ENCODE measurements around the gene ITFG1.
"Not testable (repeated sequence)": the region's sequence is repeated elsewhere in the genome, so short reads cannot be mapped to it uniquely, and the experiment has no call there.

The ITFG1 gene

DNA sequence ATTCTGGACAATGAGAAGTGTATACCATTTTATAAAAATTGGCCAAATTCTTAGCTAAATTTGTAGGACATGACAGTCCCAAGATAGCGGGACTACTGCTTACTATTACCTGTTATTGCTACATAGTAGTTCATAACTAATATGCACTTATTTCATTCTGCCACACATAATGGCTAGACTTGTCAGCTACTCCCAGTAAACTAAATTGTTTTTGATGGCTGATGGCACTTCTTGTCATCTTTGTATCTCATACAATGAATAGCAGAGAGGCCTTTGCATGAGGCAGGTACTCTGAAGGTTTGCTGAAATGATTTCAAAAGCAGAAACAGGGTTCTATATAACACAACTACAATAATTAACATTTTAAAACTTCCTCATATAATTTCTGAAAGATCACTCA is 44.0 kb downstream of the ITFG1 start:
- DNase-seq (ENCODE audit: low spot score) = no peak

DNA sequence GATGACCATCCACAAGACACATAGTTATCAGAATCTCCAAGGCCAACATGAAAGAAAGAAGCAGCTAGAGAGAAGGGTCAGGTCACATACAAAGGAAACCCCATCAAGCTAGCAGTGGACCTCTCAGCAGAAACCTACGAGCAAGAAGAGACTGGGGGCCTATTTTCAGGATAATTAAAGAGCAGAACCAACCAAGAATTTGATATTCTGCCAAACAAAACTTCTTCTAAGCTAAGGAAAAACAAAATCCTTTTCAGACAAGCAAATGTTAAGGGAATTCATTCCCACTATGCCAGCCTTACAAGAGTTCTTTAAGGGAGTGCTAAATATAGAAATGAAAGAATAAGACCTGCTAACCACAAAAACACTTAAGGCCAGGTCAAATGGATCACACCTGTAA is 47.8 kb downstream of the ITFG1 start:
- no peak for DNase-seq (ENCODE audit: low spot score)

DNA sequence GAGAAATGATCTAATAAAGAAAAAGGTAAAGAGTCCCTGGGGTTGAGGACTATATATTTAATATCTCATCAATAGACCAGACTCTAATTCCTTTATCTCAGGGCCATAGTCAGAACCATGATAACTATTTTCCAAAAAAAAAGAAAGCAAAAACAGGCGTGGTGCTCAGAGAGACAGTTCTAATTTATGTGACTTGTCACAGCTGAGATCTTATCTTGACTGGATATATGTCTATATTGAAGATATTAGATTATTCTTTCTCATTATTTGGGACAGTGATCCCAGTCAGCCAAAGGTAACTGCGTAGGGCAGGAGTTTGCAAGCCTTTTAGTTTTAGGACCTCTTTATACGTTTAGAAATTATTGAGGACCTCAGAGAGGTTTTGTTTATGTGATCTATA is 52.4 kb downstream of the ITFG1 start:
- no peak for DNase-seq (ENCODE audit: low spot score)

DNA sequence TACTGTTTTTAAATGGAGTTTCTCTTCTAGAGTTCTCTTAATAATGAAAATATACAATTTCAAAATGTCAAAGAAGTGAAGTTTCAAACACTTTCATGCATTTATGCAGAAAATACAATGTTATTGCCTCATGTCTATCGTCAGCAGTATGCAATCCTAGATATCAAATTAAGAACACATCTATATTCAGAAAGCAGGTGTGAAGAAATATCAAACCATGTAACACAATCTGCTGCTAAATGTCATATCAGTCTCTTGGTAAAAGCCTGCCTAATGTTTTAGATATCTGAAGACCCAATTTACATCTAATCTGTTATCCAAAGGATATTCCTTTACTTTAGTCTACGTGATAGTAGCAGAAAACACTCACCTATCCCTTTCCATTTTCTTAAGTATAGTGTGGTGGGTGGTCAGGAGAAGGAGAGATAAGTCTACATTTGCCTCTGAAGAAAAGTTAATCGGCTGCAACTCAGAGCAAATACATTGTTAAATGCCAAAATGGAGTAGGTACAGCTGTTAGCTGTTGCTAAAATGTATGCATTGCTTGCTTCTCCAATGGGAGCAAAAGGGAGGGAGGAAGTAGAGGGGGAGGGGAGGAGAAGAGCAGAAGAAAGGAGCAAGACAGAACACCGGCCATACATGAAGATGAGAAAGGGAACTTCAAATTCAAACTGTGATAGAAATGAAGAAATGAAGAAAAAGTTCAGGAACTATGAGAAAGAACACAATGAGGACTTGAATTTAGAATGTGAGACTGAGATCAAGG is 64.9 kb downstream of the ITFG1 start:
- DNase-seq (ENCODE audit: low spot score) = no peak

DNA sequence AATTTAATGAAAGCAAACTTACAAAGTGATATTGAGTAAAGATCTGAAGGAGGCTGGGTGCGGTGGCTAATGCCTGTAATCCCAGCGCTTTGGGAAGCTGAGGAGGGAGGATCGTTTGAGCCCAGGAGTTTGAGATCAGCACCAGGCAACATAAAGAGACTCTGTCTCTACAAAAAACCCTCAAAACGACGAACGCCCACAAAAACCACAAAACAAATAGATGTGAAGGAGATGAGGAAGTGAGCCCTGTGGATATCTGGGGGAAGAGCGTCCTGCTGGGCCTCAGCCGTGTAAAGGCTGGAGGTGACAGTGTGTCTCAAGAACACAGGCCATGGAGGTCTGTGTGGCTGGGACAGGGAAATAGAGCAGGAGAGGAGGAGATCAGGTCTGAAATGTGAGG is 68.8 kb downstream of the ITFG1 start:
- DNase-seq (ENCODE audit: low spot score) = no peak

DNA sequence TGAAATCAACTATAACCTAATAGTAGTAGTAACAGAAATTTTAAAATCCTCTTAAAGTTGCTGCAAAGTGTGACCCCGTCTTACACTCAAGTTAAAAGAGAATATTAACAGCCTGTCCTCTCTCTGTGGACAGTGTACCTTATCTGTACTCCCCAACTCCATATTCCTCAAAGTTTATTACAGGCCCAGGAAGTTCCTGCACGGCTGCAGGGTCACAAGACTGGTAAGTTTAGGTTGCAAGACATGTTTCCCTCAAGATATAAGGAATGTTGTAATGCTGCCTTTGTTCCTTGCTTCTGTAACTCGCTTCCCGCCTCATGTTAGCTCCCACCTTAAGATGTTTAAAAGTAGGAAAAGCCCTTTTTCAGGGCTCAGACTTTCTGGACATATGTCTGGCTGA is 72.2 kb downstream of the ITFG1 start:
- DNase-seq (ENCODE audit: low spot score) = no peak

DNA sequence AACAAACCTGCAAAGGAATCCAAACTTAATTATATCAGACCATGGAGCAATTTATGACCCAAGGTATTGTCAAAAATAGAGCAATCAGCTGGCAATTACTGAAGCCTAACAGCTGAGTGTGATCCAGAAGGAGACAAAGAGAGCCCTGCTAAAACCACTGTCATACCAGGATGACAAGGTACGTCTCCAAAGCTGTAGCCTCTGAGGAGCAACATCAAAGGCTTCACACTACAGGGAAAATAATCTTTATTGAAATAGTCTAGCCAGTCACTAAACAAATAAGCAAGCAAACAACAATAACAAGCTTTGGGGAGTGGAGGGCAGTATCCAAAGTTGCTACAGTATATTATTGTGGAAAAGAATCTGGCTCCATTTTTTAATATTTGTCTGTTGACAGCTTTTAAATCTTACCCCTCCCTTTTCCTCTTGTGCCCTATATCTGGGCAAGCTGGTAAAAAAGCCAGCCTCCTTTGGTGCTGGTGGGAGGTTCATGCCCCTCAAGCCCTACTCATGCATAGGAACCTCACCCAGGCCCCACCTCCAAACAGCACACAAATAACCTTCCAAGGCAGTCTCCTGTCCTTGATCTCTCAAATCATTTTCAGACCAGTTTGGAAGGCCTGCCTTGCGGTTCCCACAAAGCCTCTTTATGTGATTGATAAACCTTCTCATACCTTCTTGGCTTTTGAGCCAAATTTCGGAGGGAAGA is 73.7 kb downstream of the ITFG1 start:
- DNase-seq (ENCODE audit: low spot score) = no peak

DNA sequence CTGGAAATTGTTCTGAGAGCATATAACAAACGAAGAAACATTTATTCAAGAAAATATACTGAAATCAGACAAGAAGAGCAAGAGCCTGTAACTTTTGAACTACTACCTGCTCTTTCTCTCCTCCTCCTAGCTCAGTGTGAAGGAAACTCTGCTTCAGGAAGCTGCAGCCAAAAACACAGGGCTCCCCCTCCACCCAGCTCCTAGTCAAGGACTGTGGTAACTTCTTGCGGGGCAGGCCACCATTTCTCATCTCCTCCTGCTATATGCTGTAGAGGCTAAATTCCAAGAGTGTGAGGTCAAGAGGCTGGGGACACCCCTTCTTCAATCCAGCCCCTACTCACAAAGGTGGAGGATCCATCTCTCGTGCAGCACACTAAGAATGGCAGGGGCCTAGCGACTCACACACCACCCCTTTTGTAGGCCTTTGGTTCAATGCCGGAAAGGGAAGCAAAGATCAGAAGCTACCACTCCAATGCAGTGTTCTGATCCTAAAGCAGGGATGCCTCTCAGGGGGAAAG is 74.6 kb downstream of the ITFG1 start:
- no peak for DNase-seq (ENCODE audit: low spot score)

DNA sequence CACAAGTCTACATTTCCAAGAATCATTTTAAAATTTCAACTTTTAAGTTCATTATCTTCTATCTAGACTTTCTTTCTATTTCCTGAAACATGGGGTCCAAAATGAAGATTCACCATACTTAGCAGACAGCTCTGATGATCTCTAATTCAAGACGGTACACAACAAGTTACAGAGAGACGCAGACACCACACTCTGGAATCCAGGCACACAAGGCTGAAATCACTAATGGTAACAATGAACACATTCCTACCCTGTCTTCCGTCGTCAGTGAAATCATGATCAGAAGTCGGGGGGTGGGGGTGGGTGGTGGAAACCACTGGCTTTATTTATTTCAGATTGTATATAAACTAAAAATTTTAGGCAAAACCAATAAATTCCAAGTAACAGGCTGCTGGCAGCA is 78.5 kb downstream of the ITFG1 start:
- no peak for DNase-seq (ENCODE audit: low spot score)

DNA sequence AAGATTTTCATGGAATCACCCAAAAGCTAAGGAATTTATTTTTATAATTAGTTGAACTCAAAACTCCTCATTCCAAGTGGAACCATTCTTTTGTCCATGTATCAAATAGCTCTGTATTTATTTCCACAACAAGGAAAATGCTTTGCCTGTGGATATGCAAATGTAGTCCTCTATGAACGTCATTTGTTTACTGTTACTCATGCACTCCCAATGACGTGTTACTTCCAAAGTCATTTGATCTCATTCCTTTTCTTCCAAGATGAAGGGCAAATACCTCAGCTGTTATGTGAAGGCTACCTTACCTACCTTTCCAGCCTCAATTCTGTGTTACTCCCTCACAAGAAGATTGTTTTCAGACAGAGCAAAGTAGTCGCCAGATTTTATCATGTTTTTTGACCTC is 83.7 kb downstream of the ITFG1 start:
- peak; percentile 36 for DNase-seq (ENCODE audit: low spot score)

DNA sequence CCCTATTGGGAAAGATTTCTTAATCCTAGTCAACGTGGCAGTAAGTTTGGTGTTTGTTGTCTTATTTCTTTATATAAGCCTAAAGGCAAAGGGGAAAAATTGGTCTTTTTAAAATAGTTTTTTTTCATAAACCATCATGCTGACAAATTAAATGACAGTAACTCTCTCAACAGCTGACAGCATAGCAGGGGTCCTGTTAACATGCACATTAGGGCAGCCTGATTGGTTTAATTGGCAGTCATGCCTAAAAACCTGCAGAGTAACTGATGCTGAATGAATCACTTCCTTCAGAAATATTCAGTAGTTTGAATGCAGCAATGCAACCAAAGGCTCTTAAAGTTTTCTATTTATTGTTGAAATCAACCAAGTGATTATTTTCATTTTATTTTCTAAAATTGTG is 85.4 kb downstream of the ITFG1 start:
- DNase-seq (ENCODE audit: low spot score) = no peak

DNA sequence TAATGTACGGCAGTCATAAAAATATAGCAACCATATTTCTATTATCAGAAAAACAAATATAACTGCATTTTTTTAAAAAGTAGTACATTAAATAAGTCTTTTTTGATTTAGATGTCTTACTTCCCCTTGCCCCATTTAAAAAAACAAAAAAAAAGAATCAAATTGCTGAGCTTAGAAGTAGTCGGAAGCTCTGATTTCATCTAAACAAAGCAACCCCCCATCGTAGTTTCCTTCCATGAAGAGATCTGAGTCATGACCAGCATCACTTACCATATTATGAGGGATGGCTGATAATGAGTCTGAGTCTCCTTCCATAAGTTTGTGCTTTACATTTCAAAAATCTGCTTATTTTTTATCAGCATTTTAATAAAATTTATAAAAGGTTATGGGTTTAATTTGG is 86.2 kb downstream of the ITFG1 start:
- no peak for DNase-seq (ENCODE audit: low spot score)

DNA sequence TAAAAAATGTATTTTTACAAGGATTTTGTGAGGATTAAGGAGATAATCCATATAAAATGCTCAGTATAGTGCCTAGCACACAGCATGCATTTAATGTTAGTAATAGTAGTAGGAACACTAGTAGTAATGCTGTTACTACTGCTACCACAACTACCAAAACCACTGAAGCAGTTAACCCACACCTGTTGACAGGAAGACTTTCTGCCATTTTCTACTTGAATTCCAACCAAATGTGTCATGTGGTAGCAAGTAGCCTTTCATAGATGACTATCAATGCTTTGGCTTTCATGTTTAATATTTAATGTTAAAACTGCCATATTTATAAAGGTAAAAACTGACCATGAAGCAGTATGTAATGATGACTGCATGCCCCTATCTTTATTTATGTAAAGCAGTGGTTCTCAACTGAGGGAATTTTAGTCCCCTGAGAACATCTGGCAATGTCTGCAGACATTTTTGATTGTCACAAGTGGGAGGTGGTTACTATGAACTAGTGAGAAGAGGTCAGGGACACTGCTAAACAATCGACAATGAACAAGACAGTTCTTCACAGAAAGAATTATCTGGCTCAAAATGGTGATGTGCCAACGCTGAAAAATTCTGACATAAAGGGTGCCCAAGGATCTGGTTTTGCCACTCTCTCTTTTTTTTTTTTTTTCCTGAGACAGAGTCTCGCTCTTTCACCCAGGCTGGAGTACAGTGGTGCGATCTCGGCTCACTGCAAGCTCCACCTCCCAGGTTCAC is 89.4 kb downstream of the ITFG1 start:
- no peak for DNase-seq (ENCODE audit: low spot score)

DNA sequence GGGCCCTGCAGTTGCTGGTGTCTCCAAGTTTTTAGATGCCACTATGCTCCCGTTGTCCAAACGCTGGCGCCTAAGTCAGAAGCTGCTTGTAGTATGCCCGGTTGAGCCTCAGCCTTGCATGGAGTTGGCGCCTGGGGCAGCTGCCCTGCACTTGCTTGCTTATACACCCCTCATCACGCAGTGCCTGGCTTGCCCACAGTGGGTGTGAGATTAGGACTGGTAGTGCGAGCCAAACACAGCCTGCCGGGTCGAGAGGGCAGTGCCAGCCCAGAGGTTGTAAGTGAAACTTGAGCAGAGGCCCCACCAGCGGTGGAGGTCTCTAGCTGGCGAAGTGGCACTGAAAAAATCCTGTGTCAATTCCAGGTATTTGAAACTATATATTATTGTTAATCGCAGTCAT is 90.3 kb downstream of the ITFG1 start:
- DNase-seq (ENCODE audit: low spot score) = no peak

DNA sequence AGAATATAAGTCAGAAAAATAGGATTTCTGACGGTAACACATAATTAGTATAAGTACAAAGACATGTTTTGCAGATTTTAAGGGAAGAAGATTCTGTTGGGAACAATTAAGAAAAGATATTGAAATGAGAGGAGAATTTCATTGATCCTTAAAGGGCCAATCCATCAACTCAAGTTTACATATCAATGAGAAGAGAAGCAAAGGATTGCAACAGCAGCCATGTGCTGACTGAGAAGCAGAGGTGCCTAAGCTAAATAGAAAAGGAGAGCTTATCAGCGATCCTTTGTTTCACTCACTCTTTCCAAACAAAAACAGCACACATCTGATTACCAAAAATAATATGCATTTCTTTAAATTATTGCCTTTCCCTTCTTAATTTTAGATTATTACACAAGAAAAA is 94.6 kb downstream of the ITFG1 start:
- DNase-seq (ENCODE audit: low spot score) = no peak

DNA sequence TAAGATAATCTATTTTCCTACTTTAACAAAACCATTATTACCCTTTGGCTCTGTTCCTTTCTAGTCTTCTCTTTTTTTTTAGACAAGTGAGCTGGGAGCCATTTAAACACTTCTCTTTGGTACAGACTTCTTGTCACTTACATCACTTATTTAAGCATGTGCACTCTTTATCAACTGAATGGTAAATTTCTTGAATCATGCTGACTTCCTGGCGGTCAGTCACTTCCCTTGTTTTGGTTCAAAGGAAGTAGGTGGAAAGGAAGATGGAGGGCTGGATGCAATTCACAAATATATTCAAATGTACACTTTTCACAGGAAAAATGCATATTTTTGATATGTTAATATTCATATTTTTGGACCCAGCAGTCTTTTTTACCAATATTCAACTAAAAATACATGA is 97.1 kb downstream of the ITFG1 start:
- no peak for DNase-seq (ENCODE audit: low spot score)

DNA sequence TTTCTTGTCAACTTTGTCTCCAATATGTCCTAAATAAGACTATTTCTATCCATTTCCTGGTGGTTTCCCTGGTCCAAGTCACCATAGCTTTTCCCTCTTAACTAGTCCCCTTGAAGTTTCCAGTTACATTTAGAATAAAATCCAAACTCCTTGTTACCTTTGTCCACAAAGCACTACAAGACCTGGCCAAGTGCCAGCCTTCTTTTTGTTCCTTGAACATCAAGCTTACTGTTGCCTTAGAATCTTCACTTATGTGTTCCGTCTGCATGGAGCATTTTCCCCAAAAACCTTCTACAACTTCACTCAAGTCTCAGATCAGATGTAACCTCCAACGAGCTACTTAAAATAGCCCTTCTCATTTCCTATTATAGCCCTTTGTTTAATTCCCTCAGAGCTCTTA is 101.4 kb downstream of the ITFG1 start:
- DNase-seq (ENCODE audit: low spot score) = no peak

DNA sequence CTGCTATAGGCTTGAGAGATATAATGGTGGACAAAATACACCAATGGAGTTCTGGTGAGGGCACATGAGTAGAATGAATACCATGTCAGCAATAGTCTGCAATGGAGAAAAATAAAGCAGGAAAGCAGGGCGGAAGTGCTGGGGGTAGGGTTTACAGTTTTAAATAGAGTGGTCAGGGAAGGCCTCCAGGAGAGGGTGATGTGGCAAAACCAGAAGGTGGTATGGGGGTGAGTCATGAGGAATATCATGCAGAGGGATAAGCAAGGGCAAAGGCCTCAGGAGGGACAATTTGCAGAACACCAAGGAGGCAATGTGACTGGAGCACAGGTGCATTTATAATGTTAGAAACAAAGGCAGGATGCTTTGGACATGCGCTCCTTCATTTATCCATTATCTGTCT is 102.0 kb downstream of the ITFG1 start:
- peak; percentile 8 for DNase-seq (ENCODE audit: low spot score)

DNA sequence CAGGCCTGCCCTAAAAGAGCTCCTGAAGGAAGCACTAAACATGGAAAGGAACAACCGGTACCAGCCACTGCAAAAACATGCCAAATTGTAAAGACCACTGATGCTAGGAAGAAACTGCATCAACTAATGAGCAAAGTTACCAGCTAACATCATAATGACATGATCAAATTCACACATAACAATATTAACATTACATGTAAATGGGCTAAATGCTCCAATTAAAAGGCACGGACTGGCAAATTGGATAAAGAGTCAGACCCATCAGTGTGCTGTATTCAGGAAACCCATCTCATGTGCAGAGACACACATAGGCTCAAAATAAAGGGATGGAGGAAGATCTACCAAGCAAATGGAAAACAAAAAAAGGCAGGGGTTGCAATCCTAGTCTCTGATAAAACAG is 111.8 kb downstream of the ITFG1 start:
- DNase-seq (ENCODE audit: low spot score) = not testable (repeated sequence)

DNA sequence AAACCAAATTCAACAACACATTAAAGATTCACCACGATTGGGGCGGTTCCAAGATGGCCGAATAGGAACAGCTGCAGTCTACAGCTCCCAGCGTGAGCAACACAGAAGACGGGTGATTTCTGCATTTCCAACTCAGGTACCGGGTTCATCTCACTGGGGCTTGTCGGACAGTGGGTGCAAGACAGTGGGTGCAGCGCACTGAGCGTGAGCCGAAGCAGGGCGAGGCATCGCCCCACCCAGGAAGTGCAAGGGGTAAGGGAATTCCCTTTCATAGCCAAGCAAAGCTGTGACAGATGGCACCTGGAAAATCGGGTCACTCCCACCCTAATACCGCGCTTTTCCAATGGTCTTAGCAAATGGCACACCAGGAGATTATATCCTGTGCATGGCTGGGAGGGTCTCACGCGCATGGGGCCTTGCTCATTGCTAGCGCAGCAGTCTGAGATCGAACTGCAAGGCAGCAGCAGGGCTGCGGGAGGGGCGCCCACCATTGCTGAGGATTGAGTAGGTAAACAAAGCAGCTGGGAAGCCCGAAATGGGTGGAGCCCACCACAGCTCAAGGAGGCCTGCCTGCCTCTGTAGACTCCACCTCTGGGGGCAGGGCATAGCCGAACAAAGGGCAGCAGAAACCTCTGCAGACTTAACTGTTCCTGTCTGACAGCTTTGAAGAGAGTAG is 113.7 kb downstream of the ITFG1 start:
- DNase-seq (ENCODE audit: low spot score) = not testable (repeated sequence)

DNA sequence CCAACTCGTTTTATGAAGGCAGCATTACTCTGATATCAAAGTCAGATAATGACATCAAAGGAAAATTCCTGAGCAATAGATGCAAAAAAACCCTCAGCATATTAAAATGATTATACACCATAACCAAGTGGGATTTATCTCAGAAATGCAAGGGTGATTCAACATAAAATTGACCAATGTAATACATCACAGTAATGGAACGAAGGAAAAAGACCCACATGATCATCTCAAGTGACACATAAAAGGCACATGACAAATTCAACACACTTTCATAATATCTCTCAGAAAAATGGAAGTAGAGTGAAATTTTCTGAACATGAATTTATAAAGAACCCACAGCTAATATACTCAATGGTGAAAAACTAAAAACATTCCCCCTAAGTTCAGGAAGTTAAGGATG is 118.8 kb downstream of the ITFG1 start:
- DNase-seq (ENCODE audit: low spot score) = no peak

DNA sequence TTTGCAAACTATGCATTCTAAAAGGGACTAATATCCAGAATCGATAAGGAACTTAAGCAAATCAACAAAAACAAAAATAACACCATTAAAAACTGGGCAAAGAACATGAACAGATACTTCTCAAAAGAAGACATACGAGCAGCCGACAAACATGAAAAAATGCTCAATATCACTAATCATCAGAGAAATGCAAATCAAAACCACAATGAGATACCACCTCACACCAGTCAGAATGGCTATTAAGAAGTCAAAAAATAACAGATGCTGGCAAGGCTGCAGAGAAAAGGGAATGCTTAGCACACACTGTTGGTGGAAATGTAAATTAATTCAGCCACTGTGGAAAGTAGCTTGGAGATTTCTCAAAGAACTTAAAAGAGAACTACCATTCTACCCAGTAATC is 130.3 kb downstream of the ITFG1 start:
- DNase-seq (ENCODE audit: low spot score) = not testable (repeated sequence)

Data from AG08396 (cell line).